A673 (cell line): ENCODE data around the gene S100A9. TPM values are rescaled to one million over a fixed set of nuclear protein-coding genes. Genes with fewer than 3 reads are reported as not detected.

Experiments
- BruUV-seq: library from RNA; stranded (reverse); fragments of 400-500 nt; replicated peaks from 2 replicates; lab custom pipeline; 2021; lab: Mats Ljungman, UMichigan
- CTCF ChIA-PET: fragments of 300-600 bp; sonication (Branson Sonifier 250); formaldehyde crosslinking; loops from one replicate; lab custom pipeline; 2022; ENCODE audit warnings: antibody characterized with exemption; lab: Charles Lee
- POLR2A ChIA-PET: fragments of 300-600 bp; sonication (Branson Sonifier 250); formaldehyde crosslinking; loops from one replicate; lab custom pipeline; 2022; ENCODE audit warnings: antibody characterized with exemption; ENCODE audit not compliant: low non-redundant PET; lab: Charles Lee
- DNase-seq: peaks from one replicate; pipeline ENCODE4 v3.0.0-alpha.2; 2015; ENCODE audit warnings: low spot score
- H3K27ac ChIP-seq: fragments of 200-600 bp; sonication (generic); 2 replicates; pipeline ENCODE4 v1.5.1; 2016; ENCODE audit warnings: mixed run types, low read depth, mild to moderate bottlenecking, mixed read lengths, antibody characterized with exemption, low read length; ENCODE audit not compliant: poor library complexity, severe bottlenecking
- H3K27me3 ChIP-seq: fragments of 200-600 bp; sonication (generic); replicated peaks from 2 replicates; pipeline ENCODE4 v1.6.1; 2017; ENCODE audit warnings: mixed run types, low read depth, mild to moderate bottlenecking, mixed read lengths, antibody characterized with exemption, low read length; ENCODE audit not compliant: insufficient read depth, poor library complexity
- H3K36me3 ChIP-seq: fragments of 200-600 bp; sonication (generic); 2 replicates; pipeline ENCODE4 v1.6.1; 2016; ENCODE audit warnings: mixed run types, mild to moderate bottlenecking, mixed read lengths, antibody characterized with exemption, low read length; ENCODE audit not compliant: insufficient read depth, poor library complexity, severe bottlenecking
- H3K4me1 ChIP-seq: fragments of 200-600 bp; sonication (generic); 2 replicates; pipeline ENCODE4 v1.6.1; 2017; ENCODE audit warnings: mixed run types, mild to moderate bottlenecking, mixed read lengths, antibody characterized with exemption, low read length; ENCODE audit not compliant: insufficient read depth, poor library complexity, severe bottlenecking
- H3K4me3 ChIP-seq: fragments of 200-600 bp; sonication (generic); 2 replicates; pipeline ENCODE4 v1.5.1; 2016; ENCODE audit warnings: low read depth, mixed run types, mild to moderate bottlenecking, mixed read lengths, low read length; ENCODE audit not compliant: poor library complexity, severe bottlenecking
- H3K9me3 ChIP-seq: fragments of 200-600 bp; sonication (generic); 2 replicates; pipeline ENCODE4 v1.6.1; 2016; ENCODE audit warnings: mixed run types, low read depth, mild to moderate bottlenecking, mixed read lengths, antibody characterized with exemption, low read length; ENCODE audit not compliant: poor library complexity, severe bottlenecking
- EZH2 ChIP-seq: fragments of 200-600 bp; sonication (generic); IDR thresholded peaks from 2 replicates; pipeline ENCODE4 v1.6.1; 2017; ENCODE audit warnings: borderline replicate concordance, low read depth, mild to moderate bottlenecking, mixed read lengths, antibody characterized with exemption, low read length; ENCODE audit not compliant: poor library complexity, severe bottlenecking
- intact Hi-C: fragments of 100-400 bp; cut with micrococcal nuclease; formaldehyde crosslinking; loops from one replicate; pipeline ENCODE4 v1.10.0; 2022; ENCODE audit not compliant: unreplicated experiment
- total RNA-seq: library from RNA; stranded (reverse); gene quantifications from 2 replicates; pipeline ENCODE4 v1.2.3, GENCODE V29; 2021
- TF ChIP-seq, protein P1 (sequence below): fragments of 300-800, 200-600 bp; sonication (generic); conservative IDR thresholded peaks from 2 replicates; pipeline ENCODE4 v1.5.1; 2017; ENCODE audit warnings: low read depth, mild to moderate bottlenecking, antibody characterized with exemption, low read length, moderate library complexity, mixed read lengths

The S100A9 gene
- total RNA-seq, 1 experiment from 2014 or later: not detected

DNA sequence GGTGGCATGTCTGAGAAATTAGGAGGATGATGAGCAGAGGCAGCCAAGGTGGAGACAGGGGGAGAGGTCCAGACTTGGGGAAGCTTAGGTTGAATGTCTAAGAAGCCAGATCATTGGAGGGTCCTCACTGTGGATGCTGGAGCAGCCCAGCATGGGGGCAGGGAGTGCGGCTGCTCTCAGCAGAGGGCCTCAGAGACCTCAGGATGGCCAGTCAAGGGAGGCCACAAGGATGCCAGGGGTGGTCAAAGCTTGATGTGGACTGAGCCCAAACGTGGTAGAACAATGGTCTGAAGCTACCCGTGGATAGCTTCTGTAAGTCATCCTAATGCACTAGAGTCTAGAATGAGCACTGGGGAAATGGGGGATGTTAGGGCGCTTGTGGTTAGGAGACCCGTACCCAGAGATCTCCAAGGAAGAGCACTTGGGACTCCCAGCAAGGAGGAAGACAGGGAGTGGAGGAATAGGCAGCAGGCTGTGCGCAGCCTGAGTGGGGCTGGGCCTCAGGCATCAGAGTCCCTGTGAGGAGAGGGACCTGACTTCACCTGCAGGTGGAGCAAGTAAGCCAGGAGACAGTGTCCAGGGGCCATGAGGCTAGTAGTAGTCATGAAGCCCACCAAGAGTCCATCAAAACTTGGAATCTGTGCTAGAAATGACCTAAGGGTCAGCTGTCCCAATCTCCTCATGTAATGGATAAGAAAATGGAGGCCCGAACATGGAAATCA, 4.3 kb upstream of the S100A9 start:
- POLR2A ChIA-PET: no interaction called here

GRCh38 chr1:153354515-153355193, 3.0 kb upstream of the S100A9 start:
- BruUV-seq: no TSS peak
- CTCF ChIA-PET: interaction anchor here (0.8 to 3.6 kb wide), 3 partner anchors 13 to 196 kb away, joined by 3 to 20 read pairs (median 3); no protein-coding TSS in a partner anchor
- H3K9me3 ChIP-seq: no peaks in the 10 kb centered on the region
- no peak overlapping the region for H3K4me3 ChIP-seq
- H3K4me1 ChIP-seq: no peaks in the 10 kb centered on the region
- POLR2A ChIA-PET: no interaction called here
- peaks cover 37% of the 10 kb centered on the region for H3K27me3 ChIP-seq
- intact Hi-C loops: loop anchor here (5.0 kb wide), 1 partner anchor 48 kb away; no protein-coding TSS in a partner anchor
- TF ChIP-seq EZH2: no peak
- TF ChIP-seq, protein P1, sequence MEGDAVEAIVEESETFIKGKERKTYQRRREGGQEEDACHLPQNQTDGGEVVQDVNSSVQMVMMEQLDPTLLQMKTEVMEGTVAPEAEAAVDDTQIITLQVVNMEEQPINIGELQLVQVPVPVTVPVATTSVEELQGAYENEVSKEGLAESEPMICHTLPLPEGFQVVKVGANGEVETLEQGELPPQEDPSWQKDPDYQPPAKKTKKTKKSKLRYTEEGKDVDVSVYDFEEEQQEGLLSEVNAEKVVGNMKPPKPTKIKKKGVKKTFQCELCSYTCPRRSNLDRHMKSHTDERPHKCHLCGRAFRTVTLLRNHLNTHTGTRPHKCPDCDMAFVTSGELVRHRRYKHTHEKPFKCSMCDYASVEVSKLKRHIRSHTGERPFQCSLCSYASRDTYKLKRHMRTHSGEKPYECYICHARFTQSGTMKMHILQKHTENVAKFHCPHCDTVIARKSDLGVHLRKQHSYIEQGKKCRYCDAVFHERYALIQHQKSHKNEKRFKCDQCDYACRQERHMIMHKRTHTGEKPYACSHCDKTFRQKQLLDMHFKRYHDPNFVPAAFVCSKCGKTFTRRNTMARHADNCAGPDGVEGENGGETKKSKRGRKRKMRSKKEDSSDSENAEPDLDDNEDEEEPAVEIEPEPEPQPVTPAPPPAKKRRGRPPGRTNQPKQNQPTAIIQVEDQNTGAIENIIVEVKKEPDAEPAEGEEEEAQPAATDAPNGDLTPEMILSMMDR: no peak
- no peak for DNase-seq
- H3K36me3 ChIP-seq: no peaks in the 10 kb centered on the region
- no peak overlapping the region for H3K27ac ChIP-seq

More for the DNA sequence above, 4.3 kb upstream of the S100A9 start:
- intact Hi-C loops: loop anchor here (5.0 kb wide), 1 partner anchor 49 kb away; no protein-coding TSS in a partner anchor
- BruUV-seq: no TSS peak
- Histone ChIP-seq H3K4me3 (no peak overlapping the region), H3K4me1 (no peaks in the 10 kb centered on the region), H3K27me3 (peaks cover 50% of the 10 kb centered on the region), H3K36me3 (no peaks in the 10 kb centered on the region), H3K9me3 (no peaks in the 10 kb centered on the region), H3K27ac (no peak overlapping the region)
- DNase-seq: no peak
- TF ChIP-seq EZH2: no peak
- TF ChIP-seq, protein P1: peak; percentile 44
- CTCF ChIA-PET: interaction anchor here (0.6 to 3.6 kb wide), 4 partner anchors 18 to 146 kb away, joined by 3 to 20 read pairs (median 4); no protein-coding TSS in a partner anchor

DNA sequence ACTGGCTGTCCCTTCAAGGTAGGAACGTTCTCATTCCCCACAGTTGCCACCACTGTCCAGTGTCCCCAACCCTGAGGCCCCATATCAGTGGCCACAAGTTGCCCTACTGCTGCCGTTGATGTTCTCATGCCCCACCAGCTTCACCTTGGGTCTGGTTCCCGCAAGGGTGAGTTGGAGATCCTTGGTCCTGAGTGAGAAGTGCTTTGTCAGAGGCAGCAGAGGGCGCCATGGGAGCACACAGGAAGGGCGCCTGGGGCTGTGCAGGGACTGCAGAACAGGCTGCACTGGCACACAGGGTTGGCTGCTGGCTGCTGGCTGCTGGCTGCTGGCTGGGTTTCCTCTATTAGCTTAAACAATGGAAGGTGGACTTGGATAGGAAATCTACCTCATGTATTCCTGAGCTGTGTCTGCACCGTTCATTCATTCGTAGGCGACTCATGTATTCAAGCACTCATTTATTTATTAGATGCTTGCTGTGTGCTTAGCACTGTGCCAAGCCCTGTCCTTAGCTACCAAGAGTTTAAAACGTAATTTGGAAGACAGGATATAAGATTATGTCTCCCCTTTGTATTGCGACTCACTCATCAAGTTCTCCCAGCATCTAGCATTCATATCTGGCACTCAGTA, 2.1 kb upstream of the S100A9 start:
- Histone ChIP-seq H3K4me1 (no peaks in the 10 kb centered on the region), H3K4me3 (no peak overlapping the region), H3K27me3 (peaks cover 29% of the 10 kb centered on the region), H3K9me3 (no peaks in the 10 kb centered on the region), H3K36me3 (no peaks in the 10 kb centered on the region), H3K27ac (no peak overlapping the region)
- intact Hi-C loops: no loop called here
- peak; percentile 76 for DNase-seq
- ChIA-PET CTCF (interaction anchor here (0.6 to 3.6 kb wide), 4 partner anchors 12 to 195 kb away, joined by 3 to 20 read pairs (median 3); no protein-coding TSS in a partner anchor), POLR2A (no interaction called here)
- no peak for TF ChIP-seq EZH2
- TF ChIP-seq, protein P1: peak; percentile 71
- no TSS peak for BruUV-seq
